ENCODE results near the gene CCSER1. TPM values are rescaled to one million over a fixed set of nuclear protein-coding genes. Genes with fewer than 3 reads are reported as not detected.

CCSER1 gene
- total and polyA plus RNA-seq, 2 donors (not counting 1 experiment from before 2014, with no cell fraction given), result 10.7 to 39.5 TPM

DNA sequence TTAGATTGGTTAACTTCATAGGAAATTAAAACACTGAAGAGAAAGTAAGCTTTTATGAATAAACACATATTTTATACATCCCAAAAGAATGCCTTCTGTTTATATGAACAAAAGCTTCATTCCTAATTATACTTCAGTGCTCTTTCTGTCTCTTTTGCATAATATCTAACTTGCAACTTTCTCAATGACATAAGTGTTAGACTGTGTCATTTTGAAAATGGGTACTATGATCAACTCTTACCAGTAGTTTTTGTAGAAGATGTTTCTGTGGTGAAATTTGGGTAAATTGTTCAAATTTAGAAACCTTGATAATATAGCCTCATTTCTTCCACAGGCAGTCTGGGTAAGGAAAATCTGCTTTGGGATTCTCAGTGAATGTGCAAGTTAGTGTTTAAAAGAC is 991.4 kb downstream of the CCSER1 start:
- ChIA-PET CTCF (no interaction called here), POLR2A (no interaction called here)
- TF ChIP-seq EZH2 (IDR thresholded peaks at IDR 0.05; ENCODE audit: borderline replicate concordance, insufficient read depth, low read depth, low read length, poor library complexity, severe bottlenecking), result no peak
- TF ChIP-seq, protein P1, sequence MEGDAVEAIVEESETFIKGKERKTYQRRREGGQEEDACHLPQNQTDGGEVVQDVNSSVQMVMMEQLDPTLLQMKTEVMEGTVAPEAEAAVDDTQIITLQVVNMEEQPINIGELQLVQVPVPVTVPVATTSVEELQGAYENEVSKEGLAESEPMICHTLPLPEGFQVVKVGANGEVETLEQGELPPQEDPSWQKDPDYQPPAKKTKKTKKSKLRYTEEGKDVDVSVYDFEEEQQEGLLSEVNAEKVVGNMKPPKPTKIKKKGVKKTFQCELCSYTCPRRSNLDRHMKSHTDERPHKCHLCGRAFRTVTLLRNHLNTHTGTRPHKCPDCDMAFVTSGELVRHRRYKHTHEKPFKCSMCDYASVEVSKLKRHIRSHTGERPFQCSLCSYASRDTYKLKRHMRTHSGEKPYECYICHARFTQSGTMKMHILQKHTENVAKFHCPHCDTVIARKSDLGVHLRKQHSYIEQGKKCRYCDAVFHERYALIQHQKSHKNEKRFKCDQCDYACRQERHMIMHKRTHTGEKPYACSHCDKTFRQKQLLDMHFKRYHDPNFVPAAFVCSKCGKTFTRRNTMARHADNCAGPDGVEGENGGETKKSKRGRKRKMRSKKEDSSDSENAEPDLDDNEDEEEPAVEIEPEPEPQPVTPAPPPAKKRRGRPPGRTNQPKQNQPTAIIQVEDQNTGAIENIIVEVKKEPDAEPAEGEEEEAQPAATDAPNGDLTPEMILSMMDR (IDR thresholded peaks at IDR 0.05), result no peak
- Histone ChIP-seq H3K79me2 (ENCODE audit: control insufficient read depth, insufficient read depth, low read length) (no peaks in the 10 kb centered on the region), H4K20me1 (ENCODE audit: control insufficient read depth, insufficient read depth, low read length, poor library complexity, severe bottlenecking) (no peaks in the 10 kb centered on the region), H3K27me3 (replicated peaks in 1 of 4; ENCODE audit: control extremely low read depth in 1 of 4, control insufficient read depth in 3 of 4, insufficient read depth in 4 of 4, low read length in 3 of 4) (no peaks in the 10 kb centered on the region), H3K9me3 (ENCODE audit: control extremely low read depth in 1 of 3, control insufficient read depth in 2 of 3, insufficient read depth in 1 of 3, low read length in 2 of 3) (no peaks in the 10 kb centered on the region), H3K4me3 (ENCODE audit: control extremely low read depth in 1 of 5, extremely low read depth in 1 of 5, insufficient read depth in 1 of 5, low read depth in 2 of 5, low read length in 4 of 5) (no peak overlapping the region), H3K9ac (ENCODE audit: low read length) (no peak overlapping the region), H3K27ac (ENCODE audit: low read length in 2 of 2) (no peak overlapping the region), H2AFZ (ENCODE audit: insufficient read depth, low read depth, low read length, poor library complexity, severe bottlenecking) (no peak overlapping the region), H3K36me3 (replicated peaks in 1 of 2; ENCODE audit: control extremely low read depth in 1 of 2, control insufficient read depth in 1 of 2, extremely low read depth in 1 of 2, insufficient read depth in 2 of 2, low read length in 1 of 2) (no peaks in the 10 kb centered on the region), H3K4me1 (ENCODE audit: control insufficient read depth in 2 of 2, insufficient read depth in 2 of 2, low read length in 2 of 2) (no peaks in the 10 kb centered on the region), H3K4me2 (replicated peaks; ENCODE audit: low read depth, low read length, poor library complexity, severe bottlenecking) (no peak overlapping the region)
- DNase-seq (no peak), ATAC-seq (ENCODE audit: low read depth) (no peak)
- Mint-ChIP-seq H3K4me3 (no peak overlapping the region), H3K27me3 (no peaks in the 10 kb centered on the region), H3K27ac (no peak overlapping the region), H3K9me3 (ENCODE audit: insufficient read depth) (no peaks in the 10 kb centered on the region), H3K4me1 (no peaks in the 10 kb centered on the region)
- intact Hi-C loops (cut with micrococcal nuclease), result no loop called here

GRCh38 chr4:91123742-91124141 is 996.5 kb downstream of the CCSER1 start:
- H3K4me1 Mint-ChIP-seq, result no peaks in the 10 kb centered on the region
- H3K4me3 Mint-ChIP-seq, result no peak overlapping the region
- H3K27me3 ChIP-seq (replicated peaks in 1 of 4; ENCODE audit: control extremely low read depth in 1 of 4, control insufficient read depth in 3 of 4, insufficient read depth in 4 of 4, low read length in 3 of 4), result no peaks in the 10 kb centered on the region
- H2AFZ ChIP-seq (ENCODE audit: insufficient read depth, low read depth, low read length, poor library complexity, severe bottlenecking), result no peak overlapping the region
- no peaks in the 10 kb centered on the region for H4K20me1 ChIP-seq (ENCODE audit: control insufficient read depth, insufficient read depth, low read length, poor library complexity, severe bottlenecking)
- DNase-seq (no peak), ATAC-seq (ENCODE audit: low read depth) (no peak)
- CTCF ChIA-PET, result no interaction called here
- H3K79me2 ChIP-seq (ENCODE audit: control insufficient read depth, insufficient read depth, low read length), result no peaks in the 10 kb centered on the region
- TF ChIP-seq, protein P1 (IDR thresholded peaks at IDR 0.05), result no peak
- no peak for TF ChIP-seq EZH2 (IDR thresholded peaks at IDR 0.05; ENCODE audit: borderline replicate concordance, insufficient read depth, low read depth, low read length, poor library complexity, severe bottlenecking)
- no peak overlapping the region for H3K4me2 ChIP-seq (replicated peaks; ENCODE audit: low read depth, low read length, poor library complexity, severe bottlenecking)
- H3K27ac ChIP-seq (ENCODE audit: low read length in 2 of 2), result no peak overlapping the region
- H3K27me3 Mint-ChIP-seq, result no peaks in the 10 kb centered on the region
- H3K4me3 ChIP-seq (ENCODE audit: control extremely low read depth in 1 of 5, extremely low read depth in 1 of 5, insufficient read depth in 1 of 5, low read depth in 2 of 5, low read length in 4 of 5), result no peak overlapping the region
- H3K27ac Mint-ChIP-seq, result no peak overlapping the region
- no peaks in the 10 kb centered on the region for H3K36me3 ChIP-seq (replicated peaks in 1 of 2; ENCODE audit: control extremely low read depth in 1 of 2, control insufficient read depth in 1 of 2, extremely low read depth in 1 of 2, insufficient read depth in 2 of 2, low read length in 1 of 2)
- POLR2A ChIA-PET, result no interaction called here
- H3K9me3 ChIP-seq (ENCODE audit: control extremely low read depth in 1 of 3, control insufficient read depth in 2 of 3, insufficient read depth in 1 of 3, low read length in 2 of 3), result no peaks in the 10 kb centered on the region
- no peaks in the 10 kb centered on the region for H3K9me3 Mint-ChIP-seq (ENCODE audit: insufficient read depth)
- no peaks in the 10 kb centered on the region for H3K4me1 ChIP-seq (ENCODE audit: control insufficient read depth in 2 of 2, insufficient read depth in 2 of 2, low read length in 2 of 2)
- intact Hi-C loops (cut with micrococcal nuclease), result no loop called here
- no peak overlapping the region for H3K9ac ChIP-seq (ENCODE audit: low read length)

Data from B cell (primary cell).